ENCODE data around the gene ROR2. TPM values are rescaled to one million over a fixed set of nuclear protein-coding genes. Genes with fewer than 3 reads are reported as not detected.

Gene ROR2
- 0.32 TPM for total RNA-seq

DNA sequence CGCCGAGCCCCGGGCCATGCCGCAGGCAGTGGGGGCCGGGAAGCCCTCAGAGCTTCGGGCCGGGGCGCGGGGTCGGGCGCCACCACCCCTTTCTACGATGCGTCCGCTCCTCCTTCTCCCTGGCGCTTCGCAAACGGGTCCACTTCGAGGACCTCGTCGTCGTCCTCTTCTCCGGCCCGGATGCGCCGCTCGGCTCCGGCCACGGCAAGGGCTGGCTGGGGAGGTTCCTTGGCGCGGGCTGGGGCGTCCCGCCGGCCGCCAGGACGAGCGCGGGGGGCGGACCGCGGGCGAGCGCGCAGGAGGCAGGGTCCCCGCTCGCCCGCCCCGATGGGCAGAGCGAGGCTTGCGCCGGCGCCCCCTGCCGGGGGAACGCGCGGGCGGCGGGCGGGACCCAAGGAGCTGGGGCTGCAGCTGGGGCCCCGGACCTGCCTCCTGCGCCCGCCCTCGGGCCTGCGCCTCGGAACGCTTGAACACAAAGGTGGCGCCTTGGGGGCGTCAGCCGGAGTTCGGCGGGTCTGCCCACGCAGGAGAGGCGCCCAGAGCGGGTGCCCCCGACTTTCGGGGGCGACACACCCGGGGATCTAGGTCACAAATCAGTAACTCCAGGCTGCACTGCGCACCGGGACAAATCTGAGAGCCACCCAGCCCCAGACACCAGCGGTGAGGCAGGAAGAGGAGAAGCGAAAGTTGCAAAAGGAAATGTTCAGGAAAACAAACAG is at the start of gene ROR2:
Gene ROR2 (minus strand): TSS at position 283 of the 719 bp plus-strand sequence.
- TF ChIP-seq, protein P1, sequence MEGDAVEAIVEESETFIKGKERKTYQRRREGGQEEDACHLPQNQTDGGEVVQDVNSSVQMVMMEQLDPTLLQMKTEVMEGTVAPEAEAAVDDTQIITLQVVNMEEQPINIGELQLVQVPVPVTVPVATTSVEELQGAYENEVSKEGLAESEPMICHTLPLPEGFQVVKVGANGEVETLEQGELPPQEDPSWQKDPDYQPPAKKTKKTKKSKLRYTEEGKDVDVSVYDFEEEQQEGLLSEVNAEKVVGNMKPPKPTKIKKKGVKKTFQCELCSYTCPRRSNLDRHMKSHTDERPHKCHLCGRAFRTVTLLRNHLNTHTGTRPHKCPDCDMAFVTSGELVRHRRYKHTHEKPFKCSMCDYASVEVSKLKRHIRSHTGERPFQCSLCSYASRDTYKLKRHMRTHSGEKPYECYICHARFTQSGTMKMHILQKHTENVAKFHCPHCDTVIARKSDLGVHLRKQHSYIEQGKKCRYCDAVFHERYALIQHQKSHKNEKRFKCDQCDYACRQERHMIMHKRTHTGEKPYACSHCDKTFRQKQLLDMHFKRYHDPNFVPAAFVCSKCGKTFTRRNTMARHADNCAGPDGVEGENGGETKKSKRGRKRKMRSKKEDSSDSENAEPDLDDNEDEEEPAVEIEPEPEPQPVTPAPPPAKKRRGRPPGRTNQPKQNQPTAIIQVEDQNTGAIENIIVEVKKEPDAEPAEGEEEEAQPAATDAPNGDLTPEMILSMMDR (IDR thresholded peaks at IDR 0.05), result peak in 2 of 3 experiments; percentile 9 to 47
- peak within 1 kb of the TSS; percentile 52 to 60 for H3K4me3 ChIP-seq
- peaks cover 0 to 5% of the 10 kb centered on the region in 2 donors for H3K4me1 ChIP-seq
- DNase-seq (ENCODE audit: low spot score in 2 of 2), result peak in 1 of 2 donors; percentile 68
- peaks cover 0 to 5% of the 10 kb centered on the region in 2 donors for H3K9me3 ChIP-seq
- H3K27me3 ChIP-seq, result peaks cover 15% of the 10 kb centered on the region
- H3K36me3 ChIP-seq, result no peaks in the 10 kb centered on the region
- no peak within 1 kb of the TSS for H3K27ac ChIP-seq
- intact Hi-C loops (cut with DNase I), result no loop called here

GRCh38 chr9:91995000-91995655 is 45.1 kb upstream of the ROR2 start:
- Histone ChIP-seq H3K4me1 (no peaks in the 10 kb centered on the region), H3K27me3 (no peaks in the 10 kb centered on the region), H3K36me3 (no peaks in the 10 kb centered on the region), H3K27ac (no peak overlapping the region), H3K9me3 (no peaks in the 10 kb centered on the region), H3K4me3 (no peak overlapping the region)
- intact Hi-C loops (cut with DNase I), result no loop called here
- no peak for DNase-seq (ENCODE audit: low spot score in 2 of 2)
- TF ChIP-seq, protein P1 (IDR thresholded peaks at IDR 0.05), result no peak

DNA sequence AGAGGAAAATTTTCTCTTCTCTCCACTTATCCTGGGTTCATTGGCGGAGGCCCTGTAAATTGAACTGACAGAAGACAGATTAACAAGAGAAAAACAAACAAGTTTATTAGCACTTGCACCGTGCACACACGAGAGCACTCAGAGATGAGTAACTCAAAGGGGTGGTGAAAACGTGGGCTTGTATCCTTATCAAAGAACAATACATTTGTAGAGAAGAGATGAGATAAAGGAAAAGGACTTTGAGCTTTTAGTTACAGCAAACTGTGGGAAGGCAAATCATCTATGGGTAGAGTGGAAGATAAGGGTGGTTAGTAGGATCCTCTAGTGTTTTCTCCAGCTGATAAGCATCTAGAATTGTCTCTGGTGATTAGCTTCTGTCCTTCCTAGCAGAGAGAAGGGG is 44.4 kb upstream of the ROR2 start:
- Histone ChIP-seq H3K27ac (no peak overlapping the region), H3K4me1 (no peaks in the 10 kb centered on the region), H3K27me3 (no peaks in the 10 kb centered on the region), H3K9me3 (no peaks in the 10 kb centered on the region), H3K36me3 (no peaks in the 10 kb centered on the region), H3K4me3 (no peak overlapping the region)
- DNase-seq (ENCODE audit: low spot score in 2 of 2), result no peak
- TF ChIP-seq, protein P1 (IDR thresholded peaks at IDR 0.05), result no peak
- intact Hi-C loops (cut with DNase I), result no loop called here

DNA sequence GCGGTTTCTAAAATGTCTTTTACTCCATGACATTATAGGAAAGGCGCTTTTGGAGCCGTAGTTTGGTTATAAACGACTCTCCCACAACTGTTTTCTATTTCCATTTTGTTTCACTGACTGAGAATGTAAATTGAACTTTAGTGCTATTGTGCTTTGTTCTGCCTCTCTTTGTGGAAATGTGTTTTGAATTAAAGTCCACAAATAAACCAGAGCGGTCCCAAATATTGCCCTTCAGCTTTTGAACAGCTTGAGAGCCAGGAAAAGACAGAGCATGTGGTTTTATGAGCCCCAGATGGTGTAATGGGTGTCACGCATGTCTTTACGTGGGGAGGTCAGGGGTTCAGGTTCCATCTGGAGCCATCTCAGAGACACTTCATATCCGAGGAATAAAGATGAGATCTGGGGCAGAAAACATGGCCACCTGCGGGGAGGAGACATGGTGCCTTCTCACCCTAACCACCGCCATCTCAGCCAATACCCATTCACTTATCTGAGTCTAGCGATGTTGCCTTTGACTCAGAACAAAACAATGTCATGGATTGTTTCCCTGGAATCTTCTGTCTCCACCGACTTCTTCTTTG is 42.5 kb upstream of the ROR2 start:
- no peaks in the 10 kb centered on the region for H3K27me3 ChIP-seq
- TF ChIP-seq, protein P1 (IDR thresholded peaks at IDR 0.05), result no peak
- no peaks in the 10 kb centered on the region for H3K9me3 ChIP-seq
- no peaks in the 10 kb centered on the region for H3K4me1 ChIP-seq
- no peak for DNase-seq (ENCODE audit: low spot score in 2 of 2)
- H3K4me3 ChIP-seq, result no peak overlapping the region
- H3K36me3 ChIP-seq, result no peaks in the 10 kb centered on the region
- intact Hi-C loops (cut with DNase I), result no loop called here
- no peak overlapping the region for H3K27ac ChIP-seq

DNA sequence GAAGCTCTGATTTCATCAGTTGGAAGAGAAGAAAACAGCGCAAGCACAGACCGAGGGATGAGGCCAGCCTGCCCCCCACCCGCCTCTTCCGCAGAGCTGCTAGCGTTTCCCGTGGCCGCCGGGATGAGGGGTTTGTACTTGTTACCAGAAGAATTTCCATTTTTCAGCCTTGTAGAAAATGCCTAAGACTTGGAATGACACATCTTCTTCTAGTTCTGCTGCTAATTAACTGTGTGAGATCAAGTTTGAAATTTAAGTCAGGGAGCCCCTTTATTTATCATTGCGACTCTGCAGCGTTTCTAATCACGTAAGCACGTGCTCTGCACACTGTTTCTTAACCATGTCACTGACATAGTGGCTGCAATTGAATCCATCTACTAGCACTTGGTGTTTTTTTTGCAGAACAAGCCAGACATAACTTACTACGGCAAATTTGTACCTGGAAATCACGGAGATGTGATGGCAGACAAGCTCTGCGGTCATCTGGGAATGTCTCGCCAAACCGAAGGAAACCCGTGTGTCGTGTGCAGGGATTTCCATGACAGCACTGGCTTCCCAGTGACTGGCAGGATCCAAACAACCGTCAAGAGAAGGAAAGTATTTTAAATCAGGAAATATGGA is 41.8 kb upstream of the ROR2 start:
- Histone ChIP-seq H3K27me3 (no peaks in the 10 kb centered on the region), H3K4me3 (no peak overlapping the region), H3K27ac (no peak overlapping the region), H3K36me3 (no peaks in the 10 kb centered on the region), H3K4me1 (no peaks in the 10 kb centered on the region), H3K9me3 (no peaks in the 10 kb centered on the region)
- no peak for DNase-seq (ENCODE audit: low spot score in 2 of 2)
- TF ChIP-seq, protein P1 (IDR thresholded peaks at IDR 0.05), result no peak
- intact Hi-C loops (cut with DNase I), result no loop called here

Data from ascending aorta (tissue), 2 donors.